Activated CD8-positive, alpha-beta memory T cell treated with anti-CD3 and anti-CD28 coated beads for 48 hours (primary cell): ENCODE measurements around the gene HYAL2.

Experiments used
- DNase-seq, 3 experiments: peaks; one replicate each; pipeline ENCODE4 v3.0.0-alpha.2; 2020; ENCODE audit warnings: low read depth in 2 of 3, low spot score in 2 of 3

HYAL2 gene

DNA sequence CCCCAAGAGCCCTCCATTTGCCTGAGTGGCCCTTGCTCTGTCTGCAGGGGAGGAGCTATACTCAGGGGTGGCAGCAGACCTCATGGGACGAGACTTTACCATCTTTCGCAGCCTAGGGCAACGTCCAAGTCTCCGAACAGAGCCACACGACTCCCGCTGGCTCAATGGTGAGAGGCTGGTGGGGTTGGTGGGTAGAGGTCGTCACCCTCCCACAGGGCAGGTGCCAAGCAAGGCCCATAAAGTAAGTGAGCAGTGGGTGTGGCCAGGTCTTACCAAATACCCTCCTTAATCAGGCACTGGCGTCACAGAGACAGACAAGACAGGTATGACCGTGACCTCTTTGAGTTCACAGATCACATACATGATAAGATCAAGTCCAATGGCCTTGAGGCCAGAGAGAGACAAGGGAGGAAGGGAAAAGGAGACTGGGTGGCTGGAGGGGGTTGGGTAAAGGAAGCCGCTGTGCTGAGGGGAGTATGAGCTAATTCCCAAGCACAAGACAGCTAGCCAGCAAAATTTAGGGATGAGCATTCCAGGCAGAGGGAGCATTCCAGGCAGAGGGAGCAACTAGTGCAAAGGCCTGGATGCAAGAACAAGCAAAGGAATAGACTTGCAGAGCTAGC lies 51.1 kb downstream of the HYAL2 start:
- DNase-seq: no peak

DNA sequence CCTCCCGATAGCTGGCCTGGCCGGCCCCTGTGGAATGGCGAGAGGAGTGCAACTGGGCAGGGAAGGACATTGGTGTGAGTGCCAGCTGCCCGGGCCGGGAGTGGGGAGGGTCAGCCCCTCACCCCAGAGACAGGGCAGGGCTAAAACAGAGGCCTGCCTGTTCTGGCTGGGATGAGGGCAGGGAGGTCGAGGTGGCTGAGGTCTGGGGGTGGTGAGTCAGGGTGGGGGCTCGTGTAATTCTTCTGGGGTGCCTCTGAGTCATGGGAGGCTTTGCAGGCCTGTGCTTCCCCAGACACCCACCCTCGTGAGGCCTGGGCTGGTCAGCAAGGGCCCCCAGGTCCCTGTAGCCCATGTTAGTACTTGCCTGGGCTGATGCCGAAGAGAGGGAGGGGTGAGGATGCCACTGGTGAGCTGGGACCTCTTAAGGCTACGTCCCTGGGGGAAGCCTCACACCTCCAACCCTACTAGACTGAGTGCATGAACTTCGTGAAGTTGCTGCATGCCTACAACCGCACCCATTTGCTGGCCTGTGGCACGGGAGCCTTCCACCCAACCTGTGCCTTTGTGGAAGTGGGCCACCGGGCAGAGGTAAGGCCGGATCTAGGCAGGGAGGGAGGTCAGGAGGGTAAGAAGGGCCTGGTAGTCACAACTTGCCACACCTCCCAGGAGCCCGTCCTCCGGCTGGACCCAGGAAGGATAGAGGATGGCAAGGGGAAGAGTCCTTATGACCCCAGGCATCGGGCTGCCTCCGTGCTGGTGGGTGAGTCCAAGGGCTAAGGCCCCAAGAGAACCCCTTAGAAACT lies 51.9 kb downstream of the HYAL2 start:
- no peak for DNase-seq

DNA sequence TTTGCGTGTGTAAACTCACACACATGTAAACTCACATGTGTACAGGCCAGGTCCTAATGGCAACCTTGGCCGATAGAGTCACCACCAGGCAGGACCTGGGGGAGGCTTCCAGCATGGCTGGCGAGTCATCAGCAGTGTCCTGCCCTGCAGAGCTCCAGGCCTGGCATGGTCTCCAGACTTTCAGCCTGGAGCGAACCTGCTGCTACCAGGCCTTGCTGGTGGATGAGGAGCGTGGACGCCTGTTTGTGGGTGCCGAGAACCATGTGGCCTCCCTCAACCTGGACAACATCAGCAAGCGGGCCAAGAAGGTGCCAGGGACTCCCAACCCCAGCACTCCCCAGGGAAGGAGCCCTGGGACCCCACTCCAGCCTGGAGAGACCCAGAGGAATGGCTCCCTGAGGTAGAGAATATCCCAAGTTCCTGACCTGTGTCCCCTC lies 52.5 kb downstream of the HYAL2 start:
- no peak for DNase-seq

DNA sequence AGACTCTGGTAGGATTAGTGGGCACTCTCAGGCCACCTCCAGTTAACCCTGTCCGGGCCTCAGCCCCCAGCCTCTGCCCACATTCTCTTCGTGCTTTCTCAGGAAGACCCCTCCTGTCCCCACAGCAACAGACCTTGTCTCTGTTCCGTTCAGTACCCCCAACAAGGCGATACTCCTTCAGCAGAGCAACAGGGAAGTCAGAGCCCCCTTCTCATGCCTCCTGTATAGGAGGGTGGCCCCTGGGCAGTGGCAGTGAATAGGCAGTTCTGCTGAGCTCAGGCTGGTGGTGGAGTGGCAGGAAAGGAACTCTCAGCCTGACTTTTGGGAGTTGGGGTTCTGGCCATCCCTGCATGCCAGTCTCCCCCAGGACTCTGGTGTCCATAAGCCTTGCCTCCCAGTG lies 53.1 kb downstream of the HYAL2 start:
- no peak for DNase-seq

DNA sequence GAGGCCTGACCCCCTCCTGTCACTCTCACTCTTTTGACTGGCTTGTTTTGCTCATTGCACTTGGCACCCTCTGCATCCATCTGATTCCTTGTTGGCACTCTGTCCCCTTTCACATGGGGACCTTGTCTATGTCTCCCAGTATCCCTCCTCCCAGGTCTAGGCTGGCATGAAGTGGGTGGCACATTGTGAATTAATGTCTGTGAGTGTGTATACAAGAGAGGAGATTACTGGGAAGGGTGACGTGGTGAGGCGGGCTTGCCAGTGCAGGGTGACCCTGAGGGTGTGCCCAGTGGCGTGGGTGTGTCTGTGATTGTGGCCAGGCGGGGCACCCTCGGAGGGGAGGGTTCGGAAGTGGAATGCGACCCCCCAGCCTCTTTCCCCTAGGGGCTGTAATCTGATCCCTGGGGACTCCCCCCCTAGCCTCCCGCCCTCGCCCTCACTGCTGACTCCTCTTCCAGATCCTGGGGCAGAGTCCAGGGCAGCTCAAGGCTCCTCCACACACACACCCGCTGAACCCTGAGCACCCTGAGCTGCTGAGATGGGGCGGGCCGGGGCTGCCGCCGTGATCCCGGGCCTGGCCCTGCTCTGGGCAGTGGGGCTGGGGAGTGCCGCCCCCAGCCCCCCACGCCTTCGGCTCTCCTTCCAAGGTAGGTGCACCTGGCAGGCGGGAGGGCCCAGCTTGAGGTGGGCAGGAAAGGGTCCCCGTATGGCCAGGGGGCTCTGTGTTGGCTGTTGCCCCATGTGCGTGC lies 53.7 kb downstream of the HYAL2 start, which contains the start of gene SEMA3B:
Gene SEMA3B (plus strand): TSS at position 445 of the 749 bp plus-strand sequence. CDS start 94 bp downstream, at position 539.
- DNase-seq: no peak

DNA sequence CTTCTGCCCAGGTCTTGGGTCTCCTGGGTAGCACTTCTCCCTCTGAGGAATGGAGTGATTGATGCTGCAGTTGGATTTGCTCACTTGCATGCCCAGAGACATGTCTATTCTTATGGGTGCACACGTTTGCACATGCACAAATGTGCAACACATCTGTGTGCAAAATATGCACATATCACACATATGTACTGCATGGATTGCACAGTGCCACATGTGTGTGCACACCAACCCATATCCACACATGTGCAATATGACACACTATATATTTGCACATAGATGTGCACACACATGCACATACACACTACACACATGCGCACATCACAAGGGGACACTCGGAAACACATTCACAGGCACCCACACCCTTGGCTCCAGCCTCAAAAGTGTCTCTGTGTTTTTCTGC lies 54.3 kb downstream of the HYAL2 start:
- no peak for DNase-seq
